ENCODE results near the gene CATSPER3. TPM values are rescaled to one million over a fixed set of nuclear protein-coding genes. Genes with fewer than 3 reads are reported as not detected.

The CATSPER3 gene
- total RNA-seq, 1 experiment from 2014 or later: 1.9 TPM

GRCh38 chr5:135015942-135016341, 48.2 kb downstream of the CATSPER3 start:
- ChIA-PET CTCF (interaction anchor here (0.7 to 1.1 kb wide), 3 partner anchors 175 to 327 kb away, joined by 3 to 8 read pairs (median 3); no protein-coding TSS in a partner anchor), POLR2A (no interaction called here)
- no peak for DNase-seq (ENCODE audit: unreplicated experiment)
- Mint-ChIP-seq H3K9me3 (ENCODE audit: unreplicated experiment) (no peaks in the 10 kb centered on the region), H3K4me3 (ENCODE audit: unreplicated experiment) (no peak overlapping the region), H3K4me1 (ENCODE audit: insufficient read depth, unreplicated experiment) (no peaks in the 10 kb centered on the region), H3K27ac (ENCODE audit: low read depth, unreplicated experiment) (no peak overlapping the region), H3K27me3 (ENCODE audit: insufficient read depth, unreplicated experiment) (no peaks in the 10 kb centered on the region), H3K36me3 (ENCODE audit: insufficient read depth, unreplicated experiment) (peaks cover 5% of the 10 kb centered on the region)
- intact Hi-C loops (cut with micrococcal nuclease): no loop called here
- no TSS peak for BruUV-seq (replicated peaks)
- TF ChIP-seq CTCF (IDR thresholded peaks at IDR 0.05; ENCODE audit: unreplicated experiment): no peak

- BruUV-seq (replicated peaks): no TSS peak
- intact Hi-C loops (cut with micrococcal nuclease): no loop called here
- ChIA-PET CTCF (interaction anchor here (0.6 to 1.1 kb wide), 3 partner anchors 174 to 255 kb away, joined by 3 read pairs; no protein-coding TSS in a partner anchor), POLR2A (interaction anchor here (0.6 kb wide), 1 partner anchor 124 kb away, joined by 3 read pairs; no protein-coding TSS in a partner anchor)
- Mint-ChIP-seq H3K4me1 (ENCODE audit: insufficient read depth, unreplicated experiment) (no peaks in the 10 kb centered on the region), H3K36me3 (ENCODE audit: insufficient read depth, unreplicated experiment) (peaks cover 5% of the 10 kb centered on the region), H3K9me3 (ENCODE audit: unreplicated experiment) (no peaks in the 10 kb centered on the region), H3K27ac (ENCODE audit: low read depth, unreplicated experiment) (no peak overlapping the region), H3K27me3 (ENCODE audit: insufficient read depth, unreplicated experiment) (no peaks in the 10 kb centered on the region), H3K4me3 (ENCODE audit: unreplicated experiment) (no peak overlapping the region)
- no peak for TF ChIP-seq CTCF (IDR thresholded peaks at IDR 0.05; ENCODE audit: unreplicated experiment)
- no peak for DNase-seq (ENCODE audit: unreplicated experiment)
Observed at GRCh38 chr5:135016861-135017290, 49.2 kb downstream of the CATSPER3 start.

- intact Hi-C loops (cut with micrococcal nuclease): no loop called here
- ChIA-PET CTCF (no interaction called here), POLR2A (no interaction called here)
- no peak for DNase-seq (ENCODE audit: unreplicated experiment)
- H3K4me1 Mint-ChIP-seq (ENCODE audit: insufficient read depth, unreplicated experiment): no peaks in the 10 kb centered on the region
- H3K27me3 Mint-ChIP-seq (ENCODE audit: insufficient read depth, unreplicated experiment): no peaks in the 10 kb centered on the region
- no peaks in the 10 kb centered on the region for H3K36me3 Mint-ChIP-seq (ENCODE audit: insufficient read depth, unreplicated experiment)
- no peak overlapping the region for H3K27ac Mint-ChIP-seq (ENCODE audit: low read depth, unreplicated experiment)
- H3K9me3 Mint-ChIP-seq (ENCODE audit: unreplicated experiment): no peaks in the 10 kb centered on the region
- BruUV-seq (replicated peaks): no TSS peak
- TF ChIP-seq CTCF (IDR thresholded peaks at IDR 0.05; ENCODE audit: unreplicated experiment): no peak
- H3K4me3 Mint-ChIP-seq (ENCODE audit: unreplicated experiment): no peak overlapping the region
Observed at GRCh38 chr5:135018457-135018856, 50.8 kb downstream of the CATSPER3 start.

- Mint-ChIP-seq H3K9me3 (ENCODE audit: unreplicated experiment) (no peaks in the 10 kb centered on the region), H3K4me3 (ENCODE audit: unreplicated experiment) (no peak overlapping the region), H3K36me3 (ENCODE audit: insufficient read depth, unreplicated experiment) (no peaks in the 10 kb centered on the region), H3K27me3 (ENCODE audit: insufficient read depth, unreplicated experiment) (no peaks in the 10 kb centered on the region), H3K27ac (ENCODE audit: low read depth, unreplicated experiment) (no peak overlapping the region), H3K4me1 (ENCODE audit: insufficient read depth, unreplicated experiment) (no peaks in the 10 kb centered on the region)
- intact Hi-C loops (cut with micrococcal nuclease): no loop called here
- no TSS peak for BruUV-seq (replicated peaks)
- ChIA-PET CTCF (interaction anchor here (0.5 to 1.0 kb wide), 3 partner anchors 12 to 300 kb away, joined by 3 to 5 read pairs (median 4); no protein-coding TSS in a partner anchor), POLR2A (interaction anchor here (0.6 kb wide), 1 partner anchor 123 kb away, joined by 5 read pairs; no protein-coding TSS in a partner anchor)
- no peak for DNase-seq (ENCODE audit: unreplicated experiment)
- TF ChIP-seq CTCF (IDR thresholded peaks at IDR 0.05; ENCODE audit: unreplicated experiment): no peak
Observed at GRCh38 chr5:135019314-135019713, 51.6 kb downstream of the CATSPER3 start.
